ENCODE results near the gene WNT1. TPM values are rescaled to one million over a fixed set of nuclear protein-coding genes. Genes with fewer than 3 reads are reported as not detected.

The WNT1 gene
- total and polyA plus RNA-seq, 9 of the 15 experiments (the other 6 are each of a cell fraction or from before 2014, with no cell fraction given): not detected

- TF ChIP-seq SAFB (IDR thresholded peaks at IDR 0.05; ENCODE audit: borderline replicate concordance, low read depth, low read length) (no peak), CBFB (CRISPR knock-in tag; IDR thresholded peaks at IDR 0.05) (0 out of 2 replicates have a peak, but pooled peaks have one; percentile 14), CHD1 (IDR thresholded peaks at IDR 0.05; ENCODE audit: low read length) (peak; percentile 38), TAF1 (IDR thresholded peaks at IDR 0.05; ENCODE audit: control insufficient read depth, extremely low read depth, insufficient read depth, low read length, severe bottlenecking) (no peak), ZNF277 (CRISPR knock-in tag; IDR thresholded peaks at IDR 0.05; ENCODE audit: borderline replicate concordance) (no peak), ZBTB1 (CRISPR knock-in tag; IDR thresholded peaks at IDR 0.05; ENCODE audit: borderline replicate concordance, low read depth) (no peak), ZNF384 (IDR thresholded peaks at IDR 0.05; ENCODE audit: low read depth, low read length) (no peak), ZNF511 (CRISPR knock-in tag; IDR thresholded peaks at IDR 0.05) (no peak), FOXP1 (CRISPR knock-in tag; IDR thresholded peaks at IDR 0.05) (0 out of 2 replicates have a peak, but pooled peaks have one; percentile 11), ZNF592 (IDR thresholded peaks at IDR 0.05) (0 out of 2 replicates have a peak, but pooled peaks have one; percentile 35)
These were observed 39.8 kb downstream of the WNT1 start (continued) for GRCh38 chr12:49017891-49018260.

Measured in K562 (cell line).